CD4-positive, alpha-beta T cell treated with Interleukin-6 at 100 ng/mL for 8 hours (primary cell): Measurements from ENCODE around the gene NOTCH4.
A peak's percentile ranks its signal among the peaks of the same experiment; 100 is the strongest.
"Not testable (repeated sequence)": the region's sequence is repeated elsewhere in the genome, so short reads cannot be mapped to it uniquely, and the experiment has no call there.

Source experiments
- DNase-seq: peaks from one replicate; pipeline ENCODE4 v3.0.0-alpha.2; 2020; ENCODE audit warnings: mixed read lengths, low spot score

Gene NOTCH4

DNA sequence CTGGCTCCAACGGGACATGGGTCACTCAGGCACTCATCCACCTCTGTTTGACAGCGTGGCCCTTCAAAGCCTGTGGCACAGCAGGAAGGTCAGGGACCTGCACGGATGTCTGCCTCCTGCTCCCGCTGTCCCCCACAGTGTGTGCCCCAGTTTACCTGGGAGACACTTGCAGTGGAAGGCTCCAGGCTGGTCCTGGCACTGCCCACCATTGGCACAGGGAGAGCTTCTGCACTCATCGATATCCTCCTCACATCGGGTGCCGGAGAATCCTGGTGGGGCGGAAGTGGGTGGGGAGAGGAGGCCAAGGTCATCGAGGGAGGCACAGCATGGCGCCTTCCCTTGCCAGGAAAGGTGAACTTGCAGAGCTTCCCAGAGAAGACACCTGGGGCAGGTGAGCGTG, 6.9 kb downstream of the NOTCH4 start:
- no peak for DNase-seq

DNA sequence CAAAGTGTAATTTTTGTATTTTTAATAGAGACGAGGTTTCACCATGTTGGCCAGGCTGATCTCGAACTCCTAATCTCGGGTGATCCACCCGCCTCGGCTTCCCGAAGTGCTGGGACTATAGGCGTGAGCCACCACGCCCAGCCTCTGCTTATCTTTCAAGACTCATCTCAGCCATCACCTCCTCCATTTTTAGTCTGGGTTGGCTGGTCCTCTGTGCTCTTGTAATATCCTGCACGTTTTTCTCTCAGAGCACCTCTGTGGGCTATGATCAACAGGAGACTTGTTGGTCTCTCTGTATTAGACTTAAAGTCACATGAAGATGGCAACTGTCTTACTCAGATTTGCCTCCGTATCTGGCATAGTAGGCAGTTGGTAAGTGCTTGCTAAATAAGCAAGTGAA, 7.6 kb downstream of the NOTCH4 start:
- DNase-seq, result no peak

DNA sequence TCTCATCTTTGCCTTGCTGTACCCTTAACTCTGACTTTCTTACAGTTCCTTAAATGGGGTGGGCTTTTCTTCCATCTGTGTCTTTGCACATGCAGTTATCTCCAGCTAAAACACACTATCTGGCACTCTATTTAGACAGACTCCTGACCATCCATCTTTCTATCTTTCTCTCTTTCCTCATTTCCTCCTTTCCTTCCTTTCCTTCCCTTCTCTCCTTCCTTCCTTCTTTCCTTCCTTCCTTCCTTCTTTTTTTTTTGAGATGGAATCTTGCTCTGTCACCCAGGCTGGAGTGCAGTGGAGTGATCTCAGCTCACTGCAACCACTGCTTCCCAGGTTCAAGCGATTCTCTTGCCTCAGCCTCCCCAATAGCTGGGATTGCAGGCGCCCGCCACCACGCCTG, 8.2 kb downstream of the NOTCH4 start:
- DNase-seq, result no peak

DNA sequence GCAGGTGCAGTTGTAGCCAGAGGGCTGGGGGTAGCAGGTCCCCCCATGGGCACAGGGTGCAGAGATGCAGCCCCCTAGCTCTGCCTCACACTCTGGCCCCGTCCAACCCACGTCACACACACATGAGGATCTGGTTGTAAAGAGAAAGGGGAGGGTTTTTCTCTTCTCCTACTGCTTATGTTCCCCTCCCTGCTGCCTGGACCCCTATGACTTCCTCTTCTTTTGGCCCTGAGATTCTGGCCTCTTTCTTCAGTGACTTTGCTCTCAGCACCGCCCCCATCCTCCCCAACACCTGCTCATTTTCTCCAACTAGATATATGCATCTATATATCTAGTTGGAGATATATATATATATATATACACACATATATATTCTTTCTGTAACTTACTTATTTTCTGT, 9.7 kb downstream of the NOTCH4 start:
- DNase-seq, result no peak

DNA sequence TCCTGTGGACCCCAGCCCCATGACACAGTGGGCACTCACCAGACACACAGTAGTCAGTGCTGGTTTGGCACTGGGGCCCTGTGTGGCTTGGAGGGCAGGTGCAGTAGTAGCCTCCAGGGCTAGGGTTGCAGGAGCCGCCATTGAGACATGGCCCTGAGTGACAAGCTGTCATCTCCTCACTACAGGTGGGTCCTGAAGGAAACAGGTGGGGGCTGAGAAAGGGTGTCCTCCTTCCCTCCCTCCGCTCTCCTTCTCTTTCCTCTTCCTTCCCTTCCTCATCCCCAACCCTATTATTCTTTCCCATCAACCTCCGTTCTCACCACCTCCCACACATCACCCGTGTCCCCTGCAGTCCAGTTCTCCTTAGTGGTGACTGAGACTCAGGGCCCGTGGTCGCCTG, 10.2 kb downstream of the NOTCH4 start:
- DNase-seq, result no peak

DNA sequence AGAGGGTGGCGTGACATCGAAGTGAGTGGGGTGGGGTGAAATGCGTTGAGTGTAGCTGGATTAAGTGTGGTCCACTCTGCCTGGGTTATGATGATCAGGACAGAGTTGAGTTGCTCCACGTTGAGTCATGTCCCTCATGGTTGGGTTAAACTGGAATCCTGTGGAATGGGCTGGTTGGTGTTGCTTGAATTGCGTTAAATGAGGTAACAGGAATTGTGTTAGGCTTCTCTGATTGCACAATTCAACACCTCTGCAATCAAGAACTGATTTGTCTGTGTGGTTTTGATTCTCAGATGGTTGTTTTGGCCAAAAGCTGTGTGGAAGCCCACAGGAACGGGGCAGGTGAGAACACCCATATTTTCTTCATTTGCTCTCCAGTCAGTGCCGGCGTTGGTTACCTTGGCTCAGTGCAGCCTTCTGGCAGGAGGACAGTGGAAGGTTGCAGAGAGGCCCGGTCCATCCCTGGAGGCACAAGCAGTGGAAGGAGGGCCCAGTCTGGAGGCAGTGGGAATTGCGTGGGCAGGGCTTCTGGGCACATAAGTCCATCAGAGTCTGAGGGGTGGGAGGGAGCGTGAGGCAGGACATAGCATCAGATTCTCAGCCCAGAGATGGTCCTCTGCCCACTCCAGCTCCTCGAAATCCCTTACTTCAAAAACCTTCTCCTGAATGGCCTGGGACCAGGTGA, 11.6 kb downstream of the NOTCH4 start:
- no peak for DNase-seq

DNA sequence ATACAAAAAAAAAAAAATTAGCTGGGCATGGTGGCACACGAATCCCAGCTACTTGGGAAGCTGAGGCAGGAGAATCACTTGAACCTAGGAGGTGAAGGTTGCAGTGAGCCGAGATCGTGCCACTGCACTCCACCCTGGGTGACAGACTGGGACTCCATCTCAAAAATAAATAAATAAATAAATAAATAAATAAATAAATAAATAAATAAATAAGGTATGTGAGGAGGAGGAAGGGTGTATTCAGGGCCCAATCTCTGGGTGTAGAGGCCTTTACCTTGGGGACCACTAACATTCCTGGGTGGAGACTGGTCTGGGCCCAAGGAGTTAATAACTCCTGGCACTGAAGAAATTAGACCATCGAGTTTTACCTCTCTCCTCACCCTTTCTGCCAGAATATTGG, 12.4 kb downstream of the NOTCH4 start:
- DNase-seq, result not testable (repeated sequence)

DNA sequence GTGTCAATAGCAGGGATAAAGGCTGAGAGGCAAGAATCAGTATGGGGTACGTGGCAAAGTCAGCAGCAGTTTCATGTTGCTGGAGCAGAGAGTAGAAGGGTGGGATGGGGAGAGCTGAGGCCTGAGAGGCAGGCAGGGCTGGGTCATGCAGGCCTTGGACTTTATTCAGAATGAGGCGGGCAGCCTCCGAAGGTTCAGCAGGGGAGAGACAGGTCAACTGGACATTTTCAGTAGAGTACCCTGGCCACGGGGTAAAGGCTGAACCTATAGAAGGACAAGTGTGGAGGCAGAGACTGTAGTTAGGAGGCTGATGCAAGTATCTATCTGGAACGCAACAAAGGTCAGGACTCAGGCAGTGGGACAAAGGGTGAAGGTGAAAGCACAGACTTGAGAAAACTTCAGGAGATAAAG, 13.7 kb downstream of the NOTCH4 start:
- no peak for DNase-seq

DNA sequence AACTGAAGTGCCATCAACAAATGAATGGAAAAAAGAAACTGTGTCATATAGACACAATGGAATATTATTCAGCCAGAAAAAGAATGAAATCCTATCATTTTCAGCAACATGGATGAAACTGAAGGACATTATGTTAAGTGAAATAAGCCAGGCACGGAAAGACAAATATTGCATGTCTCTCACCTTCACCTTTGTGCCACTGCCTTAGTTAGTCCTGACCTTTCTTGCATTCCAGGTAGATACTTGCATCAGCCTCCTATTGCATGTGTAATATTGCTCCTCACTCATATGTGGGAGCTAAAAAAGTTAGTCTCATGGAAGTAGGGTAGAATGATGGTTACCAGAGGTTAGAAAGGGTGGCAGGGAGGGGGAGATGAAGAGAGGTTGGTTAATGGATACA, 14.9 kb downstream of the NOTCH4 start:
- DNase-seq, result no peak

DNA sequence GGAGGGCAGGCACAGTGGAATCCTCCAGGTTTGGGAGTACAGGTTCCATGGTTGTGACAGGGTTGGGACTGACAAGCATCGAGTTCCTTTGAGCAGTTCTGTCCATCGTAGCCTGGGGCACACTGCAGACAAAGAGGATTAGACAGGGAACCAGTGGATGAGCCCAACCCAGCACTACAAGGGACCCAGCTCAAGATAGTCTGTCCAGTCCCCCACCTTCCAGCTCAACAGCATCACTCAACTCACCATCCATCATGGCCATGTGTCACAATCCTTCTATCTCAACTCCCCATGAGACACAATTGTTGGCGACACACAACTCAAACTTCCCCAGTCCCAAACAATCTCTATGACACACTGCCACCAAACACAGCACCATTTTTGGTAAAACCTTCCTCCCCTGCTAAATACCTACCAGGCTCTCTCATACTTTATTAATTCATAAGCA, 19.6 kb downstream of the NOTCH4 start:
- DNase-seq, result no peak

DNA sequence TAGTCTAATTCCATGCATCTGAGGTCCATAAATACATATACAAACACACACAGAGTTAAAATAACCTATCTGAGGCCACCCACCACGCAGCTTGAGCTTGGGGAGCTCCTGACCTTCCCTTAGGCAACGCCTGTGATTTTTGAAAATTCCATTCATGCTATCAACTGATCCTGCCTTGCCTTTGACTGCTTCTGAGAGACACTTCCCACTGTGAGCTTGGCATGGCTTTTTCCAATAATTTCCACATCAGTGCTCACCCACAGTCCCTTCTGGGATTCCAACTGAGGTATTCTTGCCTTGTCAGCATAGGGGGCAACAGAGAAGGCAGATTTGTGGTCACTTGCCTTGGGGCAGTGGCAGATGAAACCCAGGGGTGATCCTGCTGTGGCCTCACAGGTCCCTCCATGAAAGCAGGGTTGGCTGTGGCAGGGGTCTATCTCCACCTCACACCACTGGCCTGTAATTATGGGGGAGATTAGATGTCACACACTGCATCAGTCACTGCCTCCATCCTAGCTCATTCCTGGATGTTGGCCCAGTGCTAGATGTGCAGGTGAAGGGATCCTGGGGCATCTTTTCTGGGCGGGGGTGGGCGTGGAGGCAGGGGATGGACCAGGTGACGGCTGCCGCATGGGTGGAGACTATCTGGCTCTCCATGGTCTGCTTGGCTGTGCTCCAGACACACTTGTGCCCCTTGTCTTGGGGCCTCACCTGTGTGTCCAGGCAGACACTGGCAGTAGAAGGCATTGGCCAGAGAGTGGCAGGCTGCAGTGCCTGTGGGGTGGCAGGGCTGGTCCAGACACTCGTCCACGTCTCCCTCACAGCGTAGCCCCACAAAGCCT, 20.2 kb downstream of the NOTCH4 start:
- DNase-seq, result no peak

DNA sequence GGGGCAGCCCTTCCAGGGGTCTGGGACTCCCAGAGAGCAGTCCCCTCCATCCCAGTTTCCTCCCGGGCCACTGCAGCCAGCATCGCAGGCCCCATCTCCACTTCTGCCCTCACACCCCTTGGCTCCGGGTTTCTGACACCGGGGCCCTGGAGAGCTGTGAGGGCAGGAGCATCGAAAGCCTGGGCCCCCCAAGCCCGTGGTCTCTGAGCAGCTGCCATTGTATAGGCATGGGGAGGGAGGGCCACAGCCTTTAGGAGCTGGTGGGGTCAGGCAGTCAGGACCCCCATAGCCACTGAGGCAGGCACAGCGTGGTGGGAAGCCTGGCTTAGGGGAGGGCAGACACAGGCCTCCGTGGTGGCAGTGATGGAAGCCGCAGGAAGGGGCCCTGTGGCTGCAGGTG, 21.7 kb downstream of the NOTCH4 start:
- DNase-seq, result no peak

DNA sequence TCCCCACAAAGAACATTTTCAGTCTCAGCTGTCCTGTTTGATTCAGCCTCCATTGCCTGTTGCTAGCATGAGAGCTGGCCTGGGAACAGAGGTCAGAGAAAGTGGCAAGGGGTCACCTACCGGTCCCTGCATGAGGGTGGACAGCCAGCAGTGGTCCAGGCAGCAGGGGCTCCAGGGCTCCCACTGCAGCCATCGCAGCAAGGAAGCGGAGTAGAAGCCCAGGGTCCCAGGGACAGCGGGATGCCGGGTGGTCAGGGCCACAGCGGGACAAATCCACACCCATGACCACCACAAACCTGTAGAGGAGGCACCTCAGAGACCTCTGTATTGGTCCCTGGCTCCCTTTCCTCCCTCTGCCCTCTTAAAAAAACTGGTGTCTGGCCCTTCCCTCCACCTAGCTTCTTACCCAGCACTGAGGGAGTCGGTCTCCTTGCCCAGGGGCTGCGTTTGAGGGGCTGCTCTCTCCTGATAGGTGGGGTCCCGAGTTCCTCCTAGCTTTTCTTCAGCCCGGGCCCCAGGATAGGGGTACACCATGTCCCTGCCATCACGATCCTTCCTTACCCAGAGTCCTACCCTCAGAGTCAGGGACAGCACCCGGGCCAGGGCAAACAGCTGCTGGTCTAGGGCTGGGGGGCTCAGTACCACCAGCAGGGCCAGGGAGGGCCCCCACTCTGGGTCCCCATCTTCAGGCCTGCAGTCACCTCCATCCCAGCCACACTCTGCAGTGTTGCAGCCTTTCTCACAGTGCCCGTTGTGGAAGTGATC, 23.0 kb downstream of the NOTCH4 start:
- no peak for DNase-seq

DNA sequence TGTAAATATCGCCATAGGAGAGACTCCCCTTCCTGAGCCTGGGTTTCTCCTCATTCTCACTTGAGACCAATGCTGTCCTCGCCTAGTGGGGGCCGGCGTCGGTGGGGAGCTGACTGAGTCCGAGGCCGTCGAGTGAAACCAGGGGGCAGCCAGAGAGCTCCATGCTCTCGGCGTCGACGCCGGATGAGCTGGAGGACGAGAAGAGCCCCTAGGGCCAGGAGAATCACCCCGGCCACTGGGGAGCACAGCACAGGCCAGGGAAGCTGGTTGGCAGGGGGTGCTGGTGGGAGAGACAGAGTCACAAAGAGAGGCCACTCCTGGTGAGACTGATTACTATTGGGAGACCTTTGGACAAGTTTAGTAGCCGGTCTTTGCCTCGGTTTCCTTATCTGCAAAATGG, 25.0 kb downstream of the NOTCH4 start:
- DNase-seq, result no peak

DNA sequence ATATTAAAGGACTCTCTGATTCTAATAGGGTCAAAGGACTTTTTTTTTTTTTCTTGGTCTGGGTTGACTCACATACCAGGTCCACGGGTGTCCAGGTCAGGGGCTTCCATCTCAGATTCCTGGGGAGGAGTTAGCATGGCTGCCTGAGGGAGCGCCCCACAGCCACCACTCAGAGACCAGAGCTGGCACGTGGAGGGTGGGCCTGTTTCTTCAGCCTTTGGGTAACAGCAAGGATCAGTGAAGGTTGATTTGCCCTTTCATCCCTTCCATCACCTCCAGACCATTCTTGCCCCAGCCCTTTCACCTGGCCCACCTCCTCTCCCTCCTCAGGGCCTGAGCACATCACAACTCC, 25.5 kb downstream of the NOTCH4 start:
- no peak for DNase-seq

DNA sequence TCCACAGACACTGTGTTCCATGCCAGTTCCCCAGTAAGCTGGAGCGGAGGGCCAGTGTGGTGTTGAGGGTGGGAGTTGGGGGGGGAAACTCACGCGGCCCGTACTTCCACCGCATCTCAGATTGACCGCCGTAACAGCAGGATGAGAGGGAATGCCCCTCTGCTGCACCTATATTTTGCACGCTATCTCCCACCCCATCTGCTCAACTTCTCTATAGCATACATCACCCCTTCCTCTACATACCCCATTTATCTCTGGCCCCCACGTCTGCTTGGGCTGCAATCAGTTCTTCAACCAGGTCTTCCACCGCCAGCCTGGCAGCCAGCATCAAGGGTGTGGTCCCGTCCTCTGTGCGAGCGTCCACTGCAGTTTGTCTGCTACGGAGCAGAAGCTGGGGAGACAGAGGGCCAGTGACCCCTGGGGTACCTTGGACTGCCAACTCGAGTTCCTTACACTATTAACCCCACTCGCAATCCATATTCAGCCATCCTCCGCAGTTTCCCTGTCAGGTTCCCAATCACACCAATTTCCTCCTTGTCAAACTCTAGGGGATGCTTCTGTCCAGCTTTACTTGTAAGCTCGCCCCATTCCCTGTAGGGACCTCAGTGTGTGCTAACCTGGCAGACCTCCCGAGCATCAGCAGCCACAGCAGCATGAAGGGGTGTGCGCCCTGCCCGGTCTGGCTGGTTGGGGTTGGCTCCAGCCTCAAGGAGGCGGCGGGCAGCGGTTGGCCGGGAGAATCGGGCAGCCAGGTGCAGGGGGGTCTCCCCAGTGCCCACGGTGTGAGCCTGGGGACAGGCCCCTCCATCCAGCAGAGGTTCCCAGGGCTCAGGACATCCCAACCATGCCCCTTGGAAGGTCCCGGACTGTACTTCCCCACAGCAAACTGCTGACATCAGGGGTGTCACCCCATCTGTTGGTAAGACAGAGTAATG, 26.9 kb downstream of the NOTCH4 start:
- DNase-seq, result no peak

DNA sequence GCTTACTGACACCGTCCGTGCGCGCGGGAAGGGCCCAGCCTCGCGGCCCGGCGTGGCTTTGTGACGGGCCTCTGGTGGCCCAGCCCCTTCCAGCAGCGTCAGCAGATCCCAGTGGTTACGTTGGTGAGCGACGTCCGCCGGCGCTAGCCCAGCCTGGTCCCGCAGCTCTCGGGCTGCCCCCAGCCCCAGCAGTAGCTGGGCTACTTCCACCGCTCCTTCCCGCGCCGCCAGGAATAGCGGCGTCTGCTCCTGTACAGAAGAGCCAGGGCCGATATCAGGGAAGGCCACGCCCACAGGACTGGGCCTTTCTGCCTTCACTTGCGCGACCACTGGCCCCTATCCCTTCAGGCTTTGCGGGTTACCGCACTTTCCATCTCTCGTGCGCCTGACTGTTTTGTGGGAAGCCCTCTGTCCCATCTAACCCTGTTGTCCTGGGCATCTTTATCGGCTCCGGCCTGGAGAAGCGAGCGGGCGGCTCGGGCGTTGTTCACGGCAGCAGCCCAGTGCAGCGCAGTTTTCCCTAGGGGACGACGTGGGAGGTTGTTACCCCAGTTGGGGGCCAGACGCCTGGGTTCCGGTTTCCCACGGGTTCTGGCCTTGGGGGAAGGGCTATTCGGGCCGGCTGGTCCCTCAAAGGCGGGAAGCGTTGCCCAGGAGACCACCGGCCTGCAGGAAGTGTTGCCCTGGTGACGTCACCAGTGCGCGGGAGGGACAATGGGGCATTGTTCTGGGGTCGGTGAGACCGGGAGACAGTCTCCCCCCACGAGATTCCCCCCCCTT, 27.8 kb downstream of the NOTCH4 start:
- peak; percentile 46 for DNase-seq

DNA sequence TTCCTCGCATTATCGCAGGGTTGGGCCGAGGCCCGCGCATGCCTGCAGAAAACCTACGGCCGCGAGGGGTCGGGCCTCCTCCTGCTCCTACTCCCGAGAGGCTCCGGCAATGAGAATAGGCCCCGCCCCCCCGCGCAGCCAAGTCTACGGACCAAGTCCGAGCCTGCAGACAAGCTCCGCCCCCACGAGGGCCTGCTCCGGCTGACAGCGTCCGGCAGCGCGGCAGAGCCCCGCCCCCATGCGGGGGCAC, 28.3 kb downstream of the NOTCH4 start:
- peak; percentile 100 for DNase-seq

DNA sequence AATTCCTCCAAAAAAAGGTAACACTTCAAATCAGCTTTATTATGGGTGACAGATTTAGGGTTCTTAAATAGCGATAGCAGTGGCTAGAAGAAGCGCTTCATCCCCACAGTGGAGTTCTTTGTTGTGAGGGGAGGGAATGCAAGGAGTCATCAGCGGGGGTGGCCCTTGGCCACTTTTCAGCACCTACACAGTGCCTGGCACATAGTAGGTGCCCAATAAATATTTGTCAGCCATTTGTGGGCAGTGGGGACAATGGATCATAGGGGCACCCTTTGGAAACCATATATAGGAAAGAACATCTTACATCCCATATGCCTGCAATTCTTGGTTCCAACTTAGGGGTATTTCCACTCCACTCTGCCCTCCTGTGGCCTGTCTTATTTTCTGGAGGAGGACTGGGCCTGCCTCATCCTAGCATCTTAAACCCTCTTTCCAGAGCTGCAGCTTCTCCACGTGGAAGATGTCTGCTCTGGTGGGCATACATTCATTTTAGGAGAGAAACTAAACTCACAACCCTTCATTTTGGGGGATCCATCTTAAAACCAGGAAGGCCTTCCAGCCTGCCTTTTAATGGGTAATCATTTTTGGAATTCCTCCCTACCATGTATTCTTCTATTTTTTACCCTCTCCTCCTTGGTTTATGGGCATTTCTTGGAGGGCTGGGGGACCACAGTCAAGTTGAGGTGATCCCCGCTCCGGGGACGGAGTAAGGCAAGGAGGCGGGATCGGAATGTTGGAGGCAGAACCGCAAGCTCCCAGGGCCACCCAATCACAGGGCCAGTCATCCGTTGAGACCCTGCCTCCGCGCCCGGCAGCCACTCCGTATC, 28.8 kb downstream of the NOTCH4 start:
- no peak for DNase-seq

DNA sequence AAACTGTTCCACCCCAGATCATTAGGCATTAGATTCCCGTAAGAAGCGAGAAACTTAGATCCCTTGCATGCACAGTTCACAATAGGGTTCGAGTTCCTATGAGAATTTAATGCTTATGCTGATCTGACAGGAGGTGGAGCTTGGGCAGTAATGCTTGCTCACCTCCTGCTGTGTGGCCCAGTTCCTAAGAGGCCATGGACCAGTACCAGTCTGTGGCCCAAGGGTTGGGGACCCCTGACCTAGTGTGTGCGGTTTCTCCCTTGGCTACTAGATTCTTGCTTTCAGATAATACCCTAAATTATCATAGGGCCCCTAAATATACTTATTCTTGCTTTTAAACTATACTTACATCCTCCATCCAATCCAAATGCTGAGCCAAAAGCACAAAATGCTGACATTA, 29.5 kb downstream of the NOTCH4 start:
- no peak for DNase-seq
